Measurements from ENCODE around the gene VWA8.
"Not testable (repeated sequence)": the region's sequence is repeated elsewhere in the genome, so short reads cannot be mapped to it uniquely, and the experiment has no call there.

Gene VWA8

GRCh38 chr13:41922894-41923293 is 38.0 kb downstream of the VWA8 start:
- not testable (repeated sequence) for DNase-seq (ENCODE audit: low read depth in 2 of 2)

- no peak for DNase-seq (ENCODE audit: low read depth in 2 of 2)
These were observed 41.0 kb downstream of the VWA8 start for GRCh38 chr13:41919741-41920487.

- no peak for DNase-seq (ENCODE audit: low read depth in 2 of 2)
These were observed 41.7 kb downstream of the VWA8 start for GRCh38 chr13:41919031-41919740.

- no peak for DNase-seq (ENCODE audit: low read depth in 2 of 2)
These were observed 43.3 kb downstream of the VWA8 start for GRCh38 chr13:41917641-41918040.

- no peak for DNase-seq (ENCODE audit: low read depth in 2 of 2)
These were observed 44.5 kb downstream of the VWA8 start for GRCh38 chr13:41916173-41916954.

GRCh38 chr13:41915081-41915480 is 45.8 kb downstream of the VWA8 start:
- DNase-seq (ENCODE audit: low read depth in 2 of 2) = no peak

- no peak for DNase-seq (ENCODE audit: low read depth in 2 of 2)
These were observed 46.4 kb downstream of the VWA8 start for GRCh38 chr13:41914552-41914951.

GRCh38 chr13:41909506-41909905 is 51.4 kb downstream of the VWA8 start:
- DNase-seq (ENCODE audit: low read depth in 2 of 2) = no peak

GRCh38 chr13:41905600-41906254 is 55.2 kb downstream of the VWA8 start:
- no peak for DNase-seq (ENCODE audit: low read depth in 2 of 2)

GRCh38 chr13:41900918-41901317 is 60.0 kb downstream of the VWA8 start:
- no peak for DNase-seq (ENCODE audit: low read depth in 2 of 2)

- DNase-seq (ENCODE audit: low read depth in 2 of 2) = not testable (repeated sequence)
These were observed 62.5 kb downstream of the VWA8 start for GRCh38 chr13:41898411-41898810.

- no peak for DNase-seq (ENCODE audit: low read depth in 2 of 2)
These were observed 63.8 kb downstream of the VWA8 start for GRCh38 chr13:41897126-41897525.

GRCh38 chr13:41895478-41895877 is 65.4 kb downstream of the VWA8 start:
- no peak for DNase-seq (ENCODE audit: low read depth in 2 of 2)

- DNase-seq (ENCODE audit: low read depth in 2 of 2) = no peak
These were observed 69.8 kb downstream of the VWA8 start for GRCh38 chr13:41891119-41891518.

- DNase-seq (ENCODE audit: low read depth in 2 of 2) = no peak
These were observed 77.8 kb downstream of the VWA8 start for GRCh38 chr13:41883147-41883546.

GRCh38 chr13:41881890-41882289 is 79.0 kb downstream of the VWA8 start:
- DNase-seq (ENCODE audit: low read depth in 2 of 2) = not testable (repeated sequence)

GRCh38 chr13:41880966-41881365 is 79.9 kb downstream of the VWA8 start:
- DNase-seq (ENCODE audit: low read depth in 2 of 2) = no peak

- no peak for DNase-seq (ENCODE audit: low read depth in 2 of 2)
These were observed 96.3 kb downstream of the VWA8 start for GRCh38 chr13:41864658-41865057.

- DNase-seq (ENCODE audit: low read depth in 2 of 2) = not testable (repeated sequence)
These were observed 98.2 kb downstream of the VWA8 start for GRCh38 chr13:41862659-41863058.

GRCh38 chr13:41859565-41859964 is 101.3 kb downstream of the VWA8 start:
- no peak for DNase-seq (ENCODE audit: low read depth in 2 of 2)

GRCh38 chr13:41858780-41859179 is 102.1 kb downstream of the VWA8 start:
- no peak for DNase-seq (ENCODE audit: low read depth in 2 of 2)

GRCh38 chr13:41854758-41855157 is 106.2 kb downstream of the VWA8 start:
- no peak for DNase-seq (ENCODE audit: low read depth in 2 of 2)
